ENCODE results near the gene SLIT1. TPM values are rescaled to one million over a fixed set of nuclear protein-coding genes. Genes with fewer than 3 reads are reported as not detected.

The SLIT1 gene
- total and polyA plus RNA-seq, 2 experiments from 2014 or later: not detected

DNA sequence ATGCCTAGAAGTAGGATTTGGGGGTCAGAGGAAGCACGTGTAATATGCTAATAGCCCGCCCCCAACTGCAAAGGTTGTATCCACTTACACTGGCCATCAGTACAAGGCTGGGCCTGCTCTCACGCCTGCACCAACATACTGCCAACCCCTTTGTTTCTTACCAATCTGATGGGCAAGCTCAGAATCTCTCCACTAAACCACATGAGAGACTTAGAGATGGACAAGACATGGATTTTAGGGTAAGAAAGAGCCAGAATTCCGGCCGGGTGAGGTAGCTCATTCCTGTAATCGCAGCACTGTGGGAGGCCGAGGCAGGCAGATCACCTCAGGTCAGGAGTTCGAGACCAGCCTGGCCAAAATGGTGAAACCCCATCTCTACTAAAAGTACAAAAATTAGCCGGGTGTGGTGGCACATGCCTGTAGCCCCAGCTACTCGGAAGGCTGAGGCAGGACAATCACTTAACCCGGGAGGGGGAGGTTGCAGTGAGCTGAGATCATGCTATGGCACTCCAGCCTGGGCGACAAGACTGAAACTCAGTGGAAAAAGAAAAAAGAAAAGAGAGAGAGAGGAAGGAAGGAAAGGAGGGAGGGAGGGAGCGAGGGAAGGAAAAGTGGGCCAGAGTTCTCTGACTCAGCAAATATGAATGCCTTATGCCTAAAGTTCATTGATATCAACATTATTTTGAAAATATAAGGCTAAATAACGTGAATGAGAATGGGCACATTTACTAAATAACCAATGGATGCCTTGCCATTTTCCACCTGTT lies 162.2 kb downstream of the SLIT1 start:
- Histone ChIP-seq H3K36me3 (ENCODE audit: low read depth) (no peaks in the 10 kb centered on the region), H2AFZ (peak overlapping the region; percentile 44; the same call in 1 of the 2 replicates), H3K9ac (no peak overlapping the region), H3K27me3 (replicated peaks; ENCODE audit: insufficient read depth) (peaks cover 3% of the 10 kb centered on the region), H3K4me2 (ENCODE audit: unreplicated experiment) (peak overlapping the region; percentile 15), H4K20me1 (ENCODE audit: insufficient read depth) (no peaks in the 10 kb centered on the region), H3F3A (ENCODE audit: insufficient read depth) (peaks cover 15% of the 10 kb centered on the region; the same call in 1 of the 2 replicates), H3K4me1 (ENCODE audit: insufficient read depth) (peaks cover 13% of the 10 kb centered on the region), H3K27ac (no peak overlapping the region), H3K79me2 (ENCODE audit: insufficient read depth) (no peaks in the 10 kb centered on the region), H3K9me3 (ENCODE audit: low read depth) (no peaks in the 10 kb centered on the region), H3K4me3 (no peak overlapping the region), H3K9me2 (ENCODE audit: insufficient read depth) (no peaks in the 10 kb centered on the region)
- WGBS, 2 experiments (ENCODE audit: low coverage in 1 of 2, low lambda C conversion rate in 2 of 2, missing lambda C conversion rate in 2 of 2): 59 to 64% methylated on average over 14 of the region's 14 CpGs
- no peak for DNase-seq
- TF ChIP-seq EZH2phosphoT487 (IDR thresholded peaks at IDR 0.05; ENCODE audit: insufficient read depth, low read depth): no peak
- TF ChIP-seq EZH2 (IDR thresholded peaks at IDR 0.05; ENCODE audit: insufficient read depth, poor library complexity, severe bottlenecking): no peak
- in situ Hi-C loops (cut with MboI): no loop called here

DNA sequence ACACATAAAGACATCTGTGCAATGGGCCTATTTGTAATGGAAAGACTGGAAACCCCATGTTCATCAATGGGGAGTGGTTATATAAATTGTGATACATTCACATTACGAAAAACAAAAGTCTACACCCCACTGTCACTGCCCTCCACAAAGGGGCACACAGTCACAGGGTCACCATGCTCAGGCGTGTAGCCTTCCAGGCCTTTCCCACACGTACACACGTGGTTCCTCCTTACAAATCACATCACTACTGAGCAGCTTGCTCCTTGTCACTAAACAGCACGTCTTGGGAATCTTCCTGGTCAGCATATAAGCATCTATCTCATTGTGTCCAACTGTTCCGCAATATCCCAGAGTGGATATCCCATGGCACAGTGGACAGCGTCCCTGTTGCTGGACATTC lies 163.1 kb downstream of the SLIT1 start:
- Histone ChIP-seq H3K4me3 (no peak overlapping the region), H3F3A (ENCODE audit: insufficient read depth) (peaks cover 15% of the 10 kb centered on the region; the same call in 1 of the 2 replicates), H3K4me1 (ENCODE audit: insufficient read depth) (peaks cover 13% of the 10 kb centered on the region), H3K9me3 (ENCODE audit: low read depth) (no peaks in the 10 kb centered on the region), H3K79me2 (ENCODE audit: insufficient read depth) (no peaks in the 10 kb centered on the region), H2AFZ (no peak overlapping the region), H3K36me3 (ENCODE audit: low read depth) (no peaks in the 10 kb centered on the region), H3K9ac (no peak overlapping the region), H3K27me3 (replicated peaks; ENCODE audit: insufficient read depth) (peaks cover 3% of the 10 kb centered on the region), H3K27ac (no peak overlapping the region), H4K20me1 (ENCODE audit: insufficient read depth) (no peaks in the 10 kb centered on the region), H3K9me2 (ENCODE audit: insufficient read depth) (no peaks in the 10 kb centered on the region), H3K4me2 (ENCODE audit: unreplicated experiment) (no peak overlapping the region)
- WGBS, 2 experiments (ENCODE audit: low coverage in 1 of 2, low lambda C conversion rate in 2 of 2, missing lambda C conversion rate in 2 of 2): 92 to 93% methylated on average over 7 of the region's 7 CpGs
- TF ChIP-seq EZH2 (IDR thresholded peaks at IDR 0.05; ENCODE audit: insufficient read depth, poor library complexity, severe bottlenecking) (no peak), EZH2phosphoT487 (IDR thresholded peaks at IDR 0.05; ENCODE audit: insufficient read depth, low read depth) (no peak)
- no peak for DNase-seq
- in situ Hi-C loops (cut with MboI): no loop called here

DNA sequence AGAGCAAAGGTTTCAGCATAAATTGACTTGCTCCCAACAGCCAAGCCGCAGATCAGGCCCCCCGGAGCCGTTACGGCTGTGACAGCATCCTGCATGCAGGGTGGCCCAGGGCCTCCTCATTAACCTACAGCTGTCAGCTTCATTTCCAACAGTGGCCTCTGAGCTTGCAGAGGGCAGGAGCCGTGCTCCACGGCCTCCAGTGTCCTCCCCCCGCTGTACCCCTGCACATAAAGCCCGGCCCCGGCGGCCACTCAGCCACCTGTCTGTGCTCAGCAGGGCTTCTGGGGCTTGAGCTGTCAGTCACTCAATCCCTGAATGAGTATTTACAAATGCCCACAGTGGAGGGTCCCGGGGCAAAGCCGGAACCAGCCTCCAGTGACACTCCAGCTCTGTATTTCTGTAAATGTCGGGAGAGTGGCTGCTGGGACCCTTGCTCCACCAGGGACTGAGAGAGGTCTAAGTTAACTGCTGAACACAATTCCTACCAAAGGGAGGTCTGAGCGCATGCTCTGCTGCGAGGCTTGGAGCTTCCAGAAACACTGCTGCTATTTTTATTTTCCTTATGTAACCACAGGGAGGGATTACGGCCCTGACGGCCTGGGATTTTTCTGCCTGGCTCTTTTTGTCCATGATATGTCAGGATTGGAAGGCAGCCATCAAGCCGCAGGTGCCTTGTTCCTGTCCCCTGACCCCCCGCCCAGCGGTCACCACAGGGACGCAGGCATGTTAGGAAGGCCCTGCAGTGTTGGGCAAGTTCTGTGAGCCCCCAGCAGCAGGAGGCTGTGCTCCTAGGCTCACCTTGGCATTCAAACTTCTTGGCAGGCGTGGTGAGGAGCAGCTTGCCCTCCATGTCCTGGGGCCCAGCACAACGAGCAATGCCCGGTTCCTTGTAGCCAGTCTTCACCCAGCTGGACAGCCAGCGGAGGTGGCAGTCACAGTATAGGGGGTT lies 165.0 kb downstream of the SLIT1 start:
- DNase-seq: no peak
- WGBS, 2 experiments (ENCODE audit: low coverage in 1 of 2, low lambda C conversion rate in 2 of 2, missing lambda C conversion rate in 2 of 2): 39% methylated on average over 24 to 25 of the region's 25 CpGs
- H3F3A ChIP-seq (ENCODE audit: insufficient read depth): peaks cover 15% of the 10 kb centered on the region; the same call in 1 of the 2 replicates
- no peaks in the 10 kb centered on the region for H3K36me3 ChIP-seq (ENCODE audit: low read depth)
- H2AFZ ChIP-seq: no peak overlapping the region
- no peak overlapping the region for H3K27ac ChIP-seq
- H3K27me3 ChIP-seq (replicated peaks; ENCODE audit: insufficient read depth): peaks cover 3% of the 10 kb centered on the region
- TF ChIP-seq EZH2 (IDR thresholded peaks at IDR 0.05; ENCODE audit: insufficient read depth, poor library complexity, severe bottlenecking): no peak
- TF ChIP-seq EZH2phosphoT487 (IDR thresholded peaks at IDR 0.05; ENCODE audit: insufficient read depth, low read depth): no peak
- H3K9me3 ChIP-seq (ENCODE audit: low read depth): no peaks in the 10 kb centered on the region
- peaks cover 13% of the 10 kb centered on the region for H3K4me1 ChIP-seq (ENCODE audit: insufficient read depth)
- H3K4me3 ChIP-seq: no peak overlapping the region
- no peaks in the 10 kb centered on the region for H4K20me1 ChIP-seq (ENCODE audit: insufficient read depth)
- no peak overlapping the region for H3K4me2 ChIP-seq (ENCODE audit: unreplicated experiment)
- H3K9ac ChIP-seq: no peak overlapping the region
- no peaks in the 10 kb centered on the region for H3K9me2 ChIP-seq (ENCODE audit: insufficient read depth)
- H3K79me2 ChIP-seq (ENCODE audit: insufficient read depth): no peaks in the 10 kb centered on the region
- in situ Hi-C loops (cut with MboI): no loop called here

DNA sequence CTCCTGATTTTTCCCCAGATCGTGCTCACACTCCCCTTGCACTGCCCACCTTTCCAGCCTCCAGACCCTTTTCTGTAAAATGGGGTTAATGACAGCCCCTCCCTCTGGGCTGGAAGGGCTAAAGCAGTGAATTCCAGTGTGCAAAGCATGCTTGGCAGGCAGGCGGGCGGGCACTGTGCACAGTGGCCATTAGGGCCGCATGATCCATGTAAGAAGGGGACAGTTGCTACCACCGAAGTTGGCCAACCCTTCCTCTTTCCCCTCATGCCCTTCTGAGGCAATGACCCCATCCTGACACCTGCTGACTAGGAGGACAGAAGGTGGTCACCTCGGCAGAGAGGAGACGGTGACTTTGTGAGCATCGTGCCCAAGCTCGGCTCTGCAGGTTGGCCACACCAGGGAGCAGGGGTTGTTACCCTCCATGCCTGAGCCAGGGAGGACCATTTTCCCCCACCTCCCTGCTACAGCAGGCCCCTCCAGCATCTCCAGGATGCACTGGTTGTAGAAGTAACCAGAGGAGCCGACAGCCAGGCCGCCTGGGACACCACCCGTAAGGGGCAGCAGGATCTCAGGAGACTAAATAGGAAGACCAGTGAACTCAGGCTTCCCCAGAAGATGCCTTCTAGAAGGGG lies 166.4 kb downstream of the SLIT1 start:
- no peak overlapping the region for H2AFZ ChIP-seq
- no peaks in the 10 kb centered on the region for H4K20me1 ChIP-seq (ENCODE audit: insufficient read depth)
- in situ Hi-C loops (cut with MboI): no loop called here
- H3K9me2 ChIP-seq (ENCODE audit: insufficient read depth): no peaks in the 10 kb centered on the region
- H3K27ac ChIP-seq: no peak overlapping the region
- no peak for DNase-seq
- no peak overlapping the region for H3K4me3 ChIP-seq
- H3K4me2 ChIP-seq (ENCODE audit: unreplicated experiment): no peak overlapping the region
- H3K9ac ChIP-seq: no peak overlapping the region
- H3K27me3 ChIP-seq (replicated peaks; ENCODE audit: insufficient read depth): peaks cover 3% of the 10 kb centered on the region
- H3K4me1 ChIP-seq (ENCODE audit: insufficient read depth): peaks cover 10% of the 10 kb centered on the region
- H3K36me3 ChIP-seq (ENCODE audit: low read depth): no peaks in the 10 kb centered on the region
- TF ChIP-seq EZH2 (IDR thresholded peaks at IDR 0.05; ENCODE audit: insufficient read depth, poor library complexity, severe bottlenecking) (no peak), EZH2phosphoT487 (IDR thresholded peaks at IDR 0.05; ENCODE audit: insufficient read depth, low read depth) (no peak)
- no peaks in the 10 kb centered on the region for H3K79me2 ChIP-seq (ENCODE audit: insufficient read depth)
- H3K9me3 ChIP-seq (ENCODE audit: low read depth): no peaks in the 10 kb centered on the region
- H3F3A ChIP-seq (ENCODE audit: insufficient read depth): peaks cover 11% of the 10 kb centered on the region; the same call in 1 of the 2 replicates
- WGBS, 2 experiments (ENCODE audit: low coverage in 1 of 2, low lambda C conversion rate in 2 of 2, missing lambda C conversion rate in 2 of 2): 80 to 85% methylated on average over 12 of the region's 12 CpGs

All from GM23248 (cell line).